GM12878 (cell line): Measurements from ENCODE around the gene EXOC8. TPM values are rescaled to one million over a fixed set of nuclear protein-coding genes. Genes with fewer than 3 reads are reported as not detected.

Source experiments
- ATAC-seq: fragments of 200-7000 bp; cut with Tn5 transposase; 3 replicates; pipeline ENCODE4 v1.9.1; 2020; ENCODE audit warnings: mild to moderate bottlenecking, moderate library complexity
- BruUV-seq: library from RNA; stranded (reverse); fragments of 400-500 nt; replicated peaks from 2 replicates; lab custom pipeline; 2021; lab: Mats Ljungman, UMichigan
- CTCF ChIA-PET: fragments of 300-600 bp; sonication (Branson Sonifier 250); formaldehyde crosslinking; extraction: SDS; loops from one replicate; lab custom pipeline; 2021; ENCODE audit warnings: inconsistent platforms; lab: Yijun Ruan, JAX
- POLR2A ChIA-PET: fragments of 350-600 bp; formaldehyde crosslinking; extraction: SDS; loops from one replicate; lab custom pipeline; 2021; ENCODE audit warnings: inconsistent platforms; lab: Charles Lee
- RAD21 ChIA-PET: fragments of 300-600 bp; sonication (Branson Sonifier 250); formaldehyde crosslinking; loops from one replicate; lab custom pipeline; 2023; ENCODE audit warnings: antibody characterized with exemption; ENCODE audit not compliant: unreplicated experiment; lab: Charles Lee
- SMC1A ChIA-PET: fragments of 300-600 bp; sonication (Branson Sonifier 250); formaldehyde crosslinking; loops from one replicate; lab custom pipeline; 2023; ENCODE audit not compliant: unreplicated experiment, uncharacterized antibody; lab: Charles Lee
- DNase-seq: peaks from one replicate; pipeline ENCODE4 v3.0.0-alpha.2; 2011; ENCODE audit warnings: low read depth, low spot score
- FAIRE-seq: peaks from 3 replicates; lab custom pipeline; 2011; peaks lifted over from hg19 to GRCh38; lab: Jason Lieb, UNC
- H2AFZ ChIP-seq: 2 replicates; pipeline ENCODE4 v1.6.0; 2011; ENCODE audit warnings: low read depth, low read length, control low read depth; ENCODE audit not compliant: control insufficient read depth
- H3K27ac ChIP-seq: 2 replicates; pipeline ENCODE4 v1.5.1; 2011; ENCODE audit warnings: control low read depth; ENCODE audit not compliant: control insufficient read depth, insufficient read depth
- H3K27me3 ChIP-seq, 2 experiments: replicated peaks in 1 of 2; 2 replicates each; pipeline versions ENCODE4 v1.6.0 to v1.6.1; 2011; ENCODE audit warnings: low read length in 1 of 2; ENCODE audit not compliant: control insufficient read depth in 2 of 2, insufficient read depth in 2 of 2
- H3K36me3 ChIP-seq, 2 experiments: 2 replicates each; pipeline ENCODE4 v1.5.1; 2011; ENCODE audit warnings: low read length in 1 of 2; ENCODE audit not compliant: control insufficient read depth in 2 of 2, insufficient read depth in 2 of 2
- H3K4me1 ChIP-seq: 2 replicates; pipeline ENCODE4 v1.6.1; 2011; ENCODE audit warnings: mild to moderate bottlenecking, low read length, moderate library complexity, mixed read lengths; ENCODE audit not compliant: control insufficient read depth, insufficient read depth
- H3K4me2 ChIP-seq: 2 replicates; pipeline ENCODE4 v1.6.0; 2011; ENCODE audit warnings: control low read depth; ENCODE audit not compliant: control insufficient read depth, insufficient read depth
- H3K4me3 ChIP-seq: fragments of 200-600 bp; sonication (generic); 2 replicates; pipeline ENCODE4 v1.5.1; 2016
- H3K79me2 ChIP-seq: 2 replicates; pipeline ENCODE4 v1.6.0; 2011; ENCODE audit warnings: low read length; ENCODE audit not compliant: control insufficient read depth, insufficient read depth
- H3K9ac ChIP-seq: 2 replicates; pipeline ENCODE4 v1.8.0; 2011; ENCODE audit warnings: low read length, control low read depth, mixed read lengths; ENCODE audit not compliant: control insufficient read depth, insufficient read depth
- H3K9me3 ChIP-seq: replicated peaks from 3 replicates; pipeline ENCODE4 v1.5.1; 2011; ENCODE audit warnings: mild to moderate bottlenecking, low read length; ENCODE audit not compliant: control insufficient read depth, insufficient read depth
- H4K20me1 ChIP-seq: 2 replicates; pipeline ENCODE4 v1.6.0; 2011; ENCODE audit not compliant: control insufficient read depth, insufficient read depth
- CUX1 ChIP-seq: IDR thresholded peaks from 2 replicates; pipeline ENCODE4 v1.6.1; 2012; ENCODE audit warnings: improper control_type of control experiment, low read depth, low read length; ENCODE audit not compliant: insufficient replicate concordance
- HDAC2 ChIP-seq: fragments of 200-600 bp; sonication (generic); IDR thresholded peaks from 2 replicates; pipeline ENCODE4 v1.6.1; 2017
- IRF4 ChIP-seq: IDR thresholded peaks from 2 replicates; pipeline ENCODE4 v1.6.1; 2011; ENCODE audit warnings: low read depth, low read length
- JUNB ChIP-seq: IDR thresholded peaks from 2 replicates; pipeline ENCODE4 v1.6.1; 2016; ENCODE audit warnings: antibody characterized with exemption, mild to moderate bottlenecking
- LARP7 ChIP-seq: fragments of 450-650 bp; IDR thresholded peaks from 2 replicates; pipeline ENCODE4 v1.6.1; 2017; ENCODE audit warnings: mild to moderate bottlenecking
- RUNX3 ChIP-seq: IDR thresholded peaks from 2 replicates; pipeline ENCODE4 v1.6.1; 2012; ENCODE audit warnings: low read length, inconsistent platforms
- TCF12 ChIP-seq: IDR thresholded peaks from 2 replicates; pipeline ENCODE4 v1.6.1; 2011; ENCODE audit warnings: low read depth, mild to moderate bottlenecking, low read length
- WGBS: methylation state at CpG from one replicate; pipeline ENCODE4 v1.1.6; 2016; ENCODE audit warnings: low lambda C conversion rate; ENCODE audit not compliant: insufficient replicate concordance, insufficient coverage; ENCODE audit errors: missing lambda C conversion rate; 5-methylcytosine and 5-hydroxymethylcytosine counted together
- in situ Hi-C: fragments of 300-500 bp; cut with MboI; formaldehyde crosslinking; loops from 9 replicates; pipeline ENCODE4 v1.14.3; 2018; ENCODE audit warnings: mixed read lengths
- intact Hi-C: fragments of 100-400 bp; cut with micrococcal nuclease; formaldehyde crosslinking; loops from one replicate; pipeline ENCODE4 v1.14.2; 2022; ENCODE audit not compliant: unreplicated experiment
- polyA plus RNA-seq, 11 experiments: library from polyadenylated mRNA; depleted of rRNA in 4 of 11; unstranded in 6 of 11; stranded (reverse) in 5 of 11; fragments of >200 nt; fragmentation: Nextera tagmentation in 4 of 11; fragmentation: Illumina TruSeq in 1 of 11; extraction: Ambion mirVana in 4 of 11; extraction: Trizol in 1 of 11; gene quantifications; 1 replicate in 1 of 11; 2 replicates in 10 of 11; pipeline versions ENCODE4 v1.2.1 to v1.2.3, GENCODE V29; 2011 to 2016; ENCODE audit warnings: inconsistent platforms in 2 of 11, missing spikeins in 2 of 11, low read depth in 1 of 11
- total RNA-seq, 4 experiments: library from RNA; depleted of rRNA in 3 of 4; stranded (reverse); fragments of >200 nt in 3 of 4; fragmentation: Illumina TruSeq in 1 of 4; extraction: Trizol in 1 of 4; gene quantifications; 2 replicates each; pipeline versions ENCODE4 v1.2.1 to v1.2.3, GENCODE V29; 2013 to 2021
- TF ChIP-seq, protein P1 (sequence below): fragments of 150-350 bp; IDR thresholded peaks from 2 replicates; pipeline ENCODE4 v1.6.1; 2014; ENCODE audit warnings: mild to moderate bottlenecking, low read depth, low read length
- TF ChIP-seq, protein P2 (sequence below): IDR thresholded peaks from 2 replicates; pipeline ENCODE4 v1.6.1; 2011; ENCODE audit warnings: low read depth, low read length, improper control_type of control experiment, borderline replicate concordance

Gene EXOC8
- total and polyA plus RNA-seq, 10 of the 15 experiments (the other 5 are each of a cell fraction or from before 2014, with no cell fraction given), result 2.0 to 11.3 (median 6.3) TPM

GRCh38 chr1:231301990-231302389, 35.7 kb downstream of the EXOC8 start:
- Histone ChIP-seq H3K9ac (no peak overlapping the region), H3K9me3 (no peaks in the 10 kb centered on the region), H2AFZ (no peak overlapping the region), H4K20me1 (no peaks in the 10 kb centered on the region), H3K27ac (no peak overlapping the region), H3K27me3 (no peaks in the 10 kb centered on the region), H3K4me1 (no peaks in the 10 kb centered on the region), H3K4me2 (no peak overlapping the region), H3K36me3 (no peaks in the 10 kb centered on the region), H3K4me3 (no peak overlapping the region), H3K79me2 (no peaks in the 10 kb centered on the region)
- 62% methylated on average over 3 of the region's 3 CpGs for WGBS
- no peak for DNase-seq
- BruUV-seq, result no TSS peak
- no peak for FAIRE-seq
- ATAC-seq, result no peak
- SMC1A ChIA-PET, result no interaction called here
- TF ChIP-seq CUX1, result no peak
- in situ Hi-C loops, result no loop called here
- POLR2A ChIA-PET, result no interaction called here
- RAD21 ChIA-PET, result no interaction called here
- intact Hi-C loops, result no loop called here
- CTCF ChIA-PET, result no interaction called here

GRCh38 chr1:231295938-231296337, 41.7 kb downstream of the EXOC8 start:
- Histone ChIP-seq H4K20me1 (no peaks in the 10 kb centered on the region), H3K4me2 (no peak overlapping the region), H3K36me3 (no peaks in the 10 kb centered on the region), H3K4me3 (no peak overlapping the region), H3K27me3 (no peaks in the 10 kb centered on the region), H3K9ac (no peak overlapping the region), H3K79me2 (no peaks in the 10 kb centered on the region), H3K27ac (no peak overlapping the region), H3K4me1 (no peaks in the 10 kb centered on the region), H3K9me3 (no peaks in the 10 kb centered on the region), H2AFZ (no peak overlapping the region)
- WGBS, result 74% methylated on average over 4 of the region's 4 CpGs
- in situ Hi-C loops, result no loop called here
- RAD21 ChIA-PET, result no interaction called here
- intact Hi-C loops, result no loop called here
- POLR2A ChIA-PET, result no interaction called here
- no TSS peak for BruUV-seq
- ATAC-seq (no peak), FAIRE-seq (no peak), DNase-seq (no peak)
- SMC1A ChIA-PET, result interaction anchor here (0.7 kb wide), 1 partner anchor 9 kb away, joined by 3 read pairs; no protein-coding TSS in a partner anchor
- CTCF ChIA-PET, result no interaction called here
- no peak for TF ChIP-seq IRF4
- TF ChIP-seq, protein P1, sequence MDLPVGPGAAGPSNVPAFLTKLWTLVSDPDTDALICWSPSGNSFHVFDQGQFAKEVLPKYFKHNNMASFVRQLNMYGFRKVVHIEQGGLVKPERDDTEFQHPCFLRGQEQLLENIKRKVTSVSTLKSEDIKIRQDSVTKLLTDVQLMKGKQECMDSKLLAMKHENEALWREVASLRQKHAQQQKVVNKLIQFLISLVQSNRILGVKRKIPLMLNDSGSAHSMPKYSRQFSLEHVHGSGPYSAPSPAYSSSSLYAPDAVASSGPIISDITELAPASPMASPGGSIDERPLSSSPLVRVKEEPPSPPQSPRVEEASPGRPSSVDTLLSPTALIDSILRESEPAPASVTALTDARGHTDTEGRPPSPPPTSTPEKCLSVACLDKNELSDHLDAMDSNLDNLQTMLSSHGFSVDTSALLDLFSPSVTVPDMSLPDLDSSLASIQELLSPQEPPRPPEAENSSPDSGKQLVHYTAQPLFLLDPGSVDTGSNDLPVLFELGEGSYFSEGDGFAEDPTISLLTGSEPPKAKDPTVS, result no peak
- TF ChIP-seq TCF12, result no peak
- TF ChIP-seq HDAC2, result no peak
- TF ChIP-seq, protein P2, sequence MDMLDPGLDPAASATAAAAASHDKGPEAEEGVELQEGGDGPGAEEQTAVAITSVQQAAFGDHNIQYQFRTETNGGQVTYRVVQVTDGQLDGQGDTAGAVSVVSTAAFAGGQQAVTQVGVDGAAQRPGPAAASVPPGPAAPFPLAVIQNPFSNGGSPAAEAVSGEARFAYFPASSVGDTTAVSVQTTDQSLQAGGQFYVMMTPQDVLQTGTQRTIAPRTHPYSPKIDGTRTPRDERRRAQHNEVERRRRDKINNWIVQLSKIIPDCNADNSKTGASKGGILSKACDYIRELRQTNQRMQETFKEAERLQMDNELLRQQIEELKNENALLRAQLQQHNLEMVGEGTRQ, result no peak
- no peak for TF ChIP-seq JUNB
- no peak for TF ChIP-seq LARP7
- TF ChIP-seq RUNX3, result no peak
